Kidney (tissue), 14 donors: ENCODE measurements around the gene NUP188. TPM values are rescaled to one million over a fixed set of nuclear protein-coding genes. Genes with fewer than 3 reads are reported as not detected.

Source experiments
- DNase-seq, 5 donors: peaks; one replicate each; pipeline ENCODE4 v3.0.0-alpha.2; 2013 to 2020
- FAIRE-seq: peaks from 2 replicates; lab custom pipeline; 2012; peaks lifted over from hg19 to GRCh38; lab: Jason Lieb, UNC
- H3K27ac ChIP-seq, 2 donors: one replicate each; pipeline ENCODE4 v1.7.0; 2013; ENCODE audit warnings: low read depth in 2 of 2, low read length in 2 of 2, inconsistent platforms in 1 of 2
- H3K27me3 ChIP-seq: one replicate; pipeline ENCODE4 v1.7.1; 2013; ENCODE audit warnings: low read length, inconsistent platforms; ENCODE audit not compliant: control insufficient read depth, insufficient read depth
- H3K36me3 ChIP-seq, 3 donors: one replicate each; pipeline versions ENCODE4 v1.7.0 to v1.7.1; 2013; ENCODE audit warnings: low read length in 3 of 3, control low read depth in 1 of 3, inconsistent platforms in 1 of 3; ENCODE audit not compliant: insufficient read depth in 3 of 3, control insufficient read depth in 2 of 3
- H3K4me1 ChIP-seq, 3 donors: one replicate each; pipeline versions ENCODE4 v1.7.0 to v1.7.1; 2013; ENCODE audit warnings: low read length in 3 of 3, inconsistent platforms in 1 of 3, low read depth in 1 of 3; ENCODE audit not compliant: control insufficient read depth in 2 of 3, insufficient read depth in 2 of 3
- H3K4me3 ChIP-seq, 3 donors: one replicate each; pipeline versions ENCODE4 v1.7.0 to v1.8.1; 2013; ENCODE audit warnings: low read length in 3 of 3, control low read depth in 1 of 3, inconsistent platforms in 1 of 3
- H3K9ac ChIP-seq, 3 donors: one replicate each; pipeline versions ENCODE4 v1.7.0 to v1.7.1; 2013; ENCODE audit warnings: low read length in 3 of 3, control low read depth in 1 of 3, inconsistent platforms in 1 of 3
- H3K9me3 ChIP-seq, 3 donors: one replicate each; pipeline versions ENCODE4 v1.7.0 to v1.7.1; 2013; ENCODE audit warnings: low read length in 3 of 3, control low read depth in 1 of 3, inconsistent platforms in 1 of 3; ENCODE audit not compliant: control insufficient read depth in 2 of 3, insufficient read depth in 1 of 3
- CTCF ChIP-seq: IDR thresholded peaks from 3 replicates; pipeline ENCODE4 v1.5.1; 2012; ENCODE audit warnings: mild to moderate bottlenecking, moderate library complexity, borderline replicate concordance; ENCODE audit not compliant: insufficient read depth; ENCODE audit errors: extremely low read depth
- intact Hi-C: fragments of 100-400 bp; cut with DNase I; formaldehyde crosslinking; loops from one replicate; pipeline ENCODE4 v1.11.1; 2022
- polyA plus RNA-seq: library from polyadenylated mRNA; stranded (reverse); fragments of 350-450 nt; fragmentation: Illumina TruSeq; extraction: RNeasy Lipid Tissue Mini Kit (QIAGEN cat#74804); gene quantifications from one replicate; pipeline ENCODE4 v1.2.3, GENCODE V29; 2014; ENCODE audit warnings: low read depth, low replicate concordance; ENCODE audit not compliant: insufficient read depth
- total RNA-seq: library from RNA; stranded (reverse); fragmentation: NEBNext Ultra II Directional; extraction: Animal tissue kit (Norgen Biotek cat#: 25700); gene quantifications from one replicate; pipeline ENCODE4 v1.2.1, GENCODE V29; 2021
- donor health status: control.
- donor health status: control.
- donor health status: control.
- donor health status: control.
- donor health status: control.
- donor health status: DM: yes; HTN: yes; CAD: no.
- donor health status: Normal renal cell carcinoma (clear cell type).

NUP188 gene
- total and polyA plus RNA-seq, 2 donors from 2014 or later: 6.4 to 27.9 TPM

- FAIRE-seq: no peak
- Histone ChIP-seq H3K27ac (peak overlapping the region; percentile 74 to 81), H3K4me3 (no peak overlapping the region), H3K9me3 (no peaks in the 10 kb centered on the region), H3K27me3 (no peaks in the 10 kb centered on the region), H3K9ac (peak overlapping the region in 1 of 3 donors; percentile 41), H3K36me3 (peaks cover 0 to 5% (median 0%) of the 10 kb centered on the region in 3 donors), H3K4me1 (peaks cover 0 to 45% (median 24%) of the 10 kb centered on the region in 3 donors)
- no peak for TF ChIP-seq CTCF
- intact Hi-C loops: no loop called here
- DNase-seq: no peak
Measured at GRCh38 chr9:128916745-128917144, 30.8 kb upstream of the NUP188 start.

GRCh38 chr9:128917151-128917849 is 30.2 kb upstream of the NUP188 start:
- Histone ChIP-seq H3K9me3 (no peaks in the 10 kb centered on the region), H3K36me3 (peaks cover 0 to 5% (median 0%) of the 10 kb centered on the region in 3 donors), H3K27ac (peak overlapping the region; percentile 68 to 71), H3K9ac (no peak overlapping the region), H3K27me3 (no peaks in the 10 kb centered on the region), H3K4me3 (no peak overlapping the region), H3K4me1 (peaks cover 0 to 43% (median 24%) of the 10 kb centered on the region in 3 donors)
- FAIRE-seq: no peak
- peak in 2 of 5 donors; percentile 49 to 85 for DNase-seq
- no peak for TF ChIP-seq CTCF
- intact Hi-C loops: no loop called here

- Histone ChIP-seq H3K4me3 (no peak overlapping the region), H3K9me3 (no peaks in the 10 kb centered on the region), H3K27ac (peak overlapping the region; percentile 41 to 58), H3K9ac (no peak overlapping the region), H3K27me3 (no peaks in the 10 kb centered on the region), H3K4me1 (peaks cover 0 to 32% (median 24%) of the 10 kb centered on the region in 3 donors), H3K36me3 (peaks cover 0 to 5% (median 0%) of the 10 kb centered on the region in 3 donors)
- DNase-seq (no peak), FAIRE-seq (no peak)
- intact Hi-C loops: no loop called here
- TF ChIP-seq CTCF: no peak
Measured at GRCh38 chr9:128918921-128919320, 28.6 kb upstream of the NUP188 start.
